Thyroid gland (tissue), 4 donors: Measurements from ENCODE around the gene CPD. TPM values are rescaled to one million over a fixed set of nuclear protein-coding genes. Genes with fewer than 3 reads are reported as not detected.
"Not testable (repeated sequence)": the region's sequence is repeated elsewhere in the genome, so short reads cannot be mapped to it uniquely, and the experiment has no call there.

Source experiments
- DNase-seq, 2 donors: peaks; one replicate each; pipeline ENCODE4 v3.0.0-alpha.2; 2019
- H3K27ac ChIP-seq, 3 donors: fragments of 200-600 bp; sonication (generic); 1 replicate in 2 of 3; 2 replicates in 1 of 3; pipeline ENCODE4 v1.5.1; 2016 to 2019; ENCODE audit warnings: mild to moderate bottlenecking in 1 of 3, moderate library complexity in 1 of 3
- H3K27me3 ChIP-seq: fragments of 200-600 bp; sonication (generic); one replicate; pipeline ENCODE4 v1.5.1; 2019
- H3K36me3 ChIP-seq, 2 donors: fragments of 200-600 bp; sonication (generic); one replicate each; pipeline ENCODE4 v1.5.1; 2016 to 2019
- H3K4me1 ChIP-seq, 2 donors: fragments of 200-600 bp; sonication (generic); one replicate each; pipeline ENCODE4 v1.5.1; 2017 to 2019
- H3K4me3 ChIP-seq, 3 donors: fragments of 200-600 bp; sonication (generic); replicated peaks in 1 of 3; 1 replicate in 2 of 3; 2 replicates in 1 of 3; pipeline ENCODE4 v1.5.1; 2016; ENCODE audit warnings: mild to moderate bottlenecking in 1 of 3
- H3K9me3 ChIP-seq: fragments of 200-600 bp; sonication (generic); one replicate; pipeline ENCODE4 v1.5.1; 2017
- CTCF ChIP-seq, 6 experiments: fragments of 200-600 bp in 3 of 6; fragments of 450-650 bp in 3 of 6; sonication (generic) in 3 of 6; IDR thresholded peaks; one replicate each; pipeline ENCODE4 v1.5.1; 2016 to 2019; ENCODE audit warnings: antibody characterized with exemption in 6 of 6, mild to moderate bottlenecking in 2 of 6, inconsistent platforms in 1 of 6, moderate library complexity in 1 of 6
- POLR2A ChIP-seq, 2 donors: fragments of 450-650 bp; IDR thresholded peaks; one replicate each; pipeline ENCODE4 v1.6.1; 2017; ENCODE audit warnings: antibody characterized with exemption in 2 of 2, mild to moderate bottlenecking in 2 of 2, moderate library complexity in 1 of 2
- WGBS, 2 donors: methylation state at CpG; one replicate each; pipeline ENCODE4 v1.1.5; 2017; 5-methylcytosine and 5-hydroxymethylcytosine counted together
- intact Hi-C: fragments of 100-400 bp; cut with DNase I; formaldehyde crosslinking; loops from one replicate; pipeline ENCODE4 v1.15.1; 2023
- total RNA-seq, 4 donors: library from RNA; depleted of rRNA; stranded (reverse); fragments of >200 nt; gene quantifications; one replicate each; pipeline ENCODE4 v1.2.3, GENCODE V29; 2016

The CPD gene
- total RNA-seq, 4 donors from 2014 or later: 58.2 to 102 (median 79.9) TPM

GRCh38 chr17:30341703-30342249, 37.0 kb upstream of the CPD start:
- Histone ChIP-seq H3K9me3 (no peaks in the 10 kb centered on the region), H3K36me3 (no peaks in the 10 kb centered on the region), H3K27me3 (no peaks in the 10 kb centered on the region), H3K27ac (peak overlapping the region in 2 of 3 donors; percentile 66 to 75), H3K4me1 (peaks cover 18 to 37% of the 10 kb centered on the region in 2 donors), H3K4me3 (no peak overlapping the region)
- WGBS, 2 donors: 90% methylated on average over 5 of the region's 5 CpGs
- intact Hi-C loops: no loop called here
- DNase-seq: no peak
- TF ChIP-seq CTCF (IDR thresholded peaks at IDR 0.05) (no peak), POLR2A (IDR thresholded peaks at IDR 0.05) (no peak)

GRCh38 chr17:30343244-30343643, 35.5 kb upstream of the CPD start:
- Histone ChIP-seq H3K4me1 (peaks cover 18 to 37% of the 10 kb centered on the region in 2 donors), H3K27ac (peak overlapping the region in 2 of 3 donors; percentile 79 to 83)
- intact Hi-C loops, H3K4me3 ChIP-seq, DNase-seq, H3K27me3 ChIP-seq, H3K9me3 ChIP-seq, H3K36me3 ChIP-seq: not testable (repeated sequence)
- 96 to 98% methylated on average over 3 of the region's 3 CpGs for WGBS, 2 donors

- H3K4me3 ChIP-seq: no peak overlapping the region
- DNase-seq: no peak
- no peaks in the 10 kb centered on the region for H3K9me3 ChIP-seq
- peak overlapping the region; percentile 68 to 83 (median 79) for H3K27ac ChIP-seq
- H3K27me3 ChIP-seq: no peaks in the 10 kb centered on the region
- peaks cover 18 to 37% of the 10 kb centered on the region in 2 donors for H3K4me1 ChIP-seq
- intact Hi-C loops: no loop called here
- WGBS, 2 donors: 60 to 67% methylated on average over 4 of the region's 4 CpGs
- no peak for TF ChIP-seq POLR2A (IDR thresholded peaks at IDR 0.05)
- no peak for TF ChIP-seq CTCF (IDR thresholded peaks at IDR 0.05)
- no peaks in the 10 kb centered on the region for H3K36me3 ChIP-seq
Observed at GRCh38 chr17:30343796-30344195, 34.9 kb upstream of the CPD start.

GRCh38 chr17:30344283-30345088, 34.2 kb upstream of the CPD start:
- peak; percentile 13 to 40 for DNase-seq
- H3K27me3 ChIP-seq: no peaks in the 10 kb centered on the region
- TF ChIP-seq CTCF (IDR thresholded peaks at IDR 0.05): no peak
- TF ChIP-seq POLR2A (IDR thresholded peaks at IDR 0.05): no peak
- peaks cover 18 to 37% of the 10 kb centered on the region in 2 donors for H3K4me1 ChIP-seq
- intact Hi-C loops: no loop called here
- H3K27ac ChIP-seq: peak overlapping the region; percentile 68 to 83 (median 79)
- 26 to 34% methylated on average over 9 of the region's 9 CpGs for WGBS, 2 donors
- no peak overlapping the region for H3K4me3 ChIP-seq
- H3K9me3 ChIP-seq: no peaks in the 10 kb centered on the region
- H3K36me3 ChIP-seq: no peaks in the 10 kb centered on the region

- H3K27ac ChIP-seq: peak overlapping the region; percentile 68 to 83 (median 79)
- 90 to 91% methylated on average over 2 of the region's 2 CpGs for WGBS, 2 donors
- TF ChIP-seq CTCF (IDR thresholded peaks at IDR 0.05): no peak
- TF ChIP-seq POLR2A (IDR thresholded peaks at IDR 0.05): no peak
- H3K4me1 ChIP-seq: peaks cover 18 to 33% of the 10 kb centered on the region in 2 donors
- no peaks in the 10 kb centered on the region for H3K36me3 ChIP-seq
- H3K9me3 ChIP-seq: no peaks in the 10 kb centered on the region
- no peak overlapping the region for H3K4me3 ChIP-seq
- no peak for DNase-seq
- intact Hi-C loops: no loop called here
- no peaks in the 10 kb centered on the region for H3K27me3 ChIP-seq
Observed at GRCh38 chr17:30345089-30345433, 33.7 kb upstream of the CPD start.
